Dermis microvascular lymphatic vessel endothelial cell (primary cell): ENCODE data around the gene DNAH12. TPM values are rescaled to one million over a fixed set of nuclear protein-coding genes. Genes with fewer than 3 reads are reported as not detected.
"Not testable (repeated sequence)": the region's sequence is repeated elsewhere in the genome, so short reads cannot be mapped to it uniquely, and the experiment has no call there.

Experiments
- DNase-seq, 2 donors: peaks; one replicate each; pipeline versions ENCODE4 v3.0.0 to v3.0.0-alpha.2; 2010; ENCODE audit warnings: low read depth in 2 of 2
- total RNA-seq: library from RNA; depleted of rRNA; stranded (reverse); fragments of >200 nt; gene quantifications from 2 replicates; pipeline ENCODE4 v1.2.1, GENCODE V29; 2014

The DNAH12 gene
- total RNA-seq, 1 donor from 2014 or later = under 0.01 TPM

- no peak for DNase-seq
Measured at GRCh38 chr3:57331078-57331610, 213.0 kb downstream of the DNAH12 start.

DNA sequence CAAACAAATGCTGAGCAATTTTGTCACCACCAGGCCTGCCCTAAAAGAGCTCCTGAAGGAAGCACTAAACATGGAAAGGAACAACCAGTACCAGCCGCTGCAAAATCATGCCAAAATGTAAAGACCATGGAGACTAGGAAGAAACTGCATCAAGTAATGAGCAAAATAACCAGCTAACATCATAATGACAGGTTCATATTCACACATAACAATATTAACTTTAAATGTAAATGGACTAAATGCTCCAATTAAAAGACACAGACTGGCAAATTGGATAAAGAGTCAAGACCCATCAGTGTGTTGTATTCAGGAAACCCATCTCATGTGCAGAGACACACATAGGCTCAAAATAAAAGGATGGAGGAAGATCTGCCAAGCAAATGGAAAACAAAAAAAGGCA, 217.6 kb downstream of the DNAH12 start:
- not testable (repeated sequence) for DNase-seq

DNA sequence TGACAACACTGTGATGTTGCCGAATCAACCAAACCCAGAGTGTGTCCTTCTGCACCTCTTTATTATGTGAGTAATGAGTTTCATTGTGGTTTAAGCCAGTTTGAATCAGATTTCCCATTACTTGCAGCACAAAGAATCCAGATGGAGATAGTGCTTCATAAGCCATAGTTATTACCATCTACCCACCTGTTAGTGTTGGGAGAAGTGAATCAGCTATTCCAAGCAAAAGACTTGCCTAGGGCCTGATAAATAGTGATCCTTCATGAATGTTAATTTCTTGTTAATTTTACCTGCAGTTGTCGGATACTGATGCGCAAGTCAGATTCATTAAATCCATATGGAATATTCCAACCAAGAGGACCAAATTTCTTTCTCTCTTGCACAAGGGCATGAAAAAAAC, 229.9 kb downstream of the DNAH12 start:
- no peak for DNase-seq

DNA sequence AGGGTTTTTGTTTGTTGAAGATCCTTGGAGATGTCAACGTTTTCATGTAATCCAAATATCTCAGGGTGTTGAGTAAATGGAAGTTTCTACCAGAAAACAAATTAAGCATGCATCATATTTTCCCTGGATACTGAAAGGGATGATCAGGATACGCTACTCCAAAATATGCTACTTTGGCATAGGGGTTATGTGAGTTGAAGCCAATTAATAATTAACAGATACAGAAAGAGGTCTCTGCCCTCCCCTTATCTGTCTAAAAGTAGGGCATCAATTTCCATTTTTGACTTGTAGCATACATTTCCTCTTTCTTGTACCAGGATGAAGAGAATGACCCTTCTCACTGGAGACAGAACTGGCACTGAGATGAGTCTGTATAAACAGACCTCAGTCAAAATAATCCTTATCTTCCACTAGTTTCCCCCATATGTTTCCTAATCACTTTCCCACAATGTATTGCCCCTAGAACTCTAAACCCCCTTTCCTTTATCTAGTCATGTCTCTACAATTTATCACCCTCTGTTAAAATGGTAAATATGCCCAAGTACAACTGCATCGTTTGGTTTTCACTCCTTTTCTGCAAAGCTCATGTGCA, 234.3 kb downstream of the DNAH12 start:
- DNase-seq = peak in 1 of 2 donors; percentile 34

DNA sequence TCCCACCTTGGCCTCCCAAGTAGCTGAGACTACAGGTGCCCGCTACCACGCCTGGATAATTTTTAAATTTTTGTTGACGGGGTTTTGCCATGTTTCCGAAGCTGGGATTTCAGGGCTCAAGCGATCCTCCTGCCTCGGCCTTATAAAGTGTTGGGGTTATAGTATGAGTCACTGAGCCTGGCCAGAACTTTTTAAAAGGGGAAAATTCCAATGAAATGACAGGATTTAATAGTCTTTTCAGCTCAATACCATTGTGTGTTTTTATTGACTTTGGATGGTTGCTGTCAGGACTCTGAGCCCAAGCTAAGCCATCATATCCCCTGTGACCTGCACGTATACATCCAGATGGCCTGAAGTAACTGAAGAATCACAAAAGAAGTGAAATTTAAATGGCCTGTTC, 240.6 kb downstream of the DNAH12 start:
- DNase-seq = not testable (repeated sequence)

DNA sequence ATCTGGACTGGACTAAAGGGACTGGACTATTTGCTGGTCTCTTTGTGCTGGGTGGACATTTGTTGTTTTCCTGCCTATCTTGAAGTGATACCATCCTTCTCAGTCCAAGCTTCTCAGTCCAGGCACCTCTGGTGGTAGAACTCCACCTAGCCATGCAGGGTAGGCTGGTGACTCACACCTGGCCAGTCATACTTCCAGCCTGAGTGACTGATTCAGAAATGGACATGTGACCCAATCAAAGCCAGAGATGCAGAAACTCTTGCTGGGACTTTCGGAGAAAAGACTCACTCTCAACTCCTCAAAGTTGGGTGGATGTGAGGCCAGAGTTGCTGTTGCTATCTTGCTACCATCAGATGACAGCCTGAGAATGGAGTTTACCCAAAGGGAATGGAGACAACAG, 246.1 kb downstream of the DNAH12 start:
- peak in 1 of 2 donors; percentile 16 for DNase-seq

DNA sequence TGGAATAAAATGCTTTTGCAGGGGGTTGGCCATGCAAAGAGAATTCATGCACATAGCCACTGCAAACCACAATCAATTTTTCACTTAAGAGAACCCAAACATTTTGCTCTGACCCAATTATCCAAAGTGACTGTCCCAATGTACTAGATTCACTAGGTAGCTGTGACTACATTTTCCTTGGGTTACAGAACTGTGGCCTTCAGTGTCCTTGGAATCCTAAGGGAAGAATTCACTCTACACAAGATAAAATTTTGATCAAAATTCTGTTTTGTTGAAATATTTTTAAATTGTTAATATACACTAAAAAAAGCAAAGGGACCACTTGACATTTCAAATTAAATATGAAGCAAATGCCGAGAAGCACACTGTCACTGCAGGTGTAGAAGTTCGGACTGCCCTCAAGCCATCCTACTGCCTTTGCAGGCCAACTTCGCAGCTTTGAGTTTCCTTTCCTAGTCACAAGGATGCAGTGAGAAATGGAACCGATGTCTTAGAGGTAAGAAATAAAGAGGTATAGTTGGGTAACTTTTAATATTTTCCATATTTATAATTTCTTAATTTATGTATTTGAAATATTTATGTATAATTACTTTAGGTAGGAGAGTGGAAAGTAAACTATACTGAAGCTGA, 251.1 kb downstream of the DNAH12 start:
- no peak for DNase-seq

- no peak for DNase-seq
Measured at GRCh38 chr3:57292159-57292896, 251.8 kb downstream of the DNAH12 start, which contains the start of gene ASB14. TSS of gene ASB14 (minus strand) at chr3:57292685. CDS start at chr3:57292033, 652 bp downstream.

DNA sequence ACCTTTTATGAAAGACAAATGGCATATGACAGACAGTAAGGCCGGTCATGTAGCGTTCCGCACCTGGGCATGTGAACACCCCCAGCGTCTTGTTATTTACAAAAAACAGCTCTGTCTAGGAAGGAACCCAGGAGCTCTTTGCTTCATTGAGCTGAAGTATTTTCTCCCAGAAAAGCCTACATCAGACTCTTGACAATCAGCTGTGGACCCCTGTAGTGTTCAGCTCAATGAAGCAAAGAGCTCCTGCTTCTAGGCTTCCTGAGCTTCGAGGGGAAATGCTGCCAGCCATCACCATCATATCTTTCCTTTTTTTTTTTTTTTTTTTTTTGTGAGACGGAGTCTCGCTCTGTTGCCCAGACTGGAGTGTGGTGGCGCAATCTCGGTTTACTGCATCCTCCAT, 255.7 kb downstream of the DNAH12 start:
- DNase-seq = no peak

GRCh38 chr3:57287205-57287604, 256.9 kb downstream of the DNAH12 start:
- DNase-seq = no peak

GRCh38 chr3:57283334-57283733, 260.8 kb downstream of the DNAH12 start:
- no peak for DNase-seq

DNA sequence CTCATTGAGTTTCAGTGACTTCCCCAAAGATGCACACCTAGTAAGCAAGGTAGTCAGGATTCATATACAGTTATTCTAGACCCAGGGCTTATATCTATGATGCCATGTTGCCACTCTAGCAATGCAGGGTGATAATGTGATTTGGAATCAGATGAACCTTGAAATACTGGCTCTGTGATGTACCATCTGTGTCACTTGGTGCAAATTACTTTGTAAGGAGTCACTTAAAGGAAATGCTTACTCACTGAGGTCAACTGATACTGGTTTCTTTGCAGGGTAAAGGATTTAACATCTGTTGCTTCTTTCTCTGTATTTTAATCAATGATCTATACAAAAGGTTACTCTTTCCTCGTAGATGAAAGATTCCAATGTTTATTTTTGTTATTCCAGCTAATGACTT, 262.4 kb downstream of the DNAH12 start:
- DNase-seq = peak in 1 of 2 donors; percentile 4

- no peak for DNase-seq
Measured at GRCh38 chr3:57279685-57280084, 264.5 kb downstream of the DNAH12 start.

DNA sequence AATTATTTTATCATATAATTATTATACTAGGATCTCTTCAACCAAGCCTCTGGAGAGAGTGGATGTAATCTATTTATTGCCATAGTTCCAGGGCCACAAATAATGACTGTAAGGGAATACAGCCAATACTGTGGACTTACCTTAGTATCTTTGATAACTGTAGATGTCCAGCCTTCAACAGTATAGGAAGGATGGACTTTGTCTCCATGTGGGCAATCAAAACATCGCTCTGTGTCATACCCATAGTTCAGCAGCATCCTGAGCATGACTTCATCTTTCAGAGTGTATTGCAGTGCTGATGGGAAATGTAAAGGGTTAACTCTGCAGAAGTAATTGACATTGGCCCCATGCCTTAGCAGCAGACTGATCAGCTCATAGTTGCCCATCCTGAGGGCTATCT, 265.9 kb downstream of the DNAH12 start:
- DNase-seq = no peak

DNA sequence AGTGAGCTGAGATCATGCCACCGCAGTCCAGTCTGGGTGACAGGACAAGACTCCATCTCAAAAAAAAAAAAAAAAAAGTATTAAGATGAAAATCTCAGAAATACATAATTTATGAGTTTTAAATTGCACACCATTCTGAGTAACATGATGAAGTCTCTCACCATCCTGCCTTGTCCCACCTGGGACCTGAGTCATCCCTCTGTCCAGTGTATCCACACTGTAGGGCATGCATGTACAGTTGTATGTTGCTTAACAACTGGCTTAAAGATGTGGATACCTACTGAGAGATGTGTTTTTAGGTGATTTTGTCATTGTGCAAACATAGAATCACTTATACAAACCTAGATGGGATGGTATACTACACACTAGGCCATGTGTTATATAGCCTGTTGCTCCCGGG, 268.8 kb downstream of the DNAH12 start:
- DNase-seq = no peak

GRCh38 chr3:57274845-57275244, 269.3 kb downstream of the DNAH12 start:
- DNase-seq = no peak

DNA sequence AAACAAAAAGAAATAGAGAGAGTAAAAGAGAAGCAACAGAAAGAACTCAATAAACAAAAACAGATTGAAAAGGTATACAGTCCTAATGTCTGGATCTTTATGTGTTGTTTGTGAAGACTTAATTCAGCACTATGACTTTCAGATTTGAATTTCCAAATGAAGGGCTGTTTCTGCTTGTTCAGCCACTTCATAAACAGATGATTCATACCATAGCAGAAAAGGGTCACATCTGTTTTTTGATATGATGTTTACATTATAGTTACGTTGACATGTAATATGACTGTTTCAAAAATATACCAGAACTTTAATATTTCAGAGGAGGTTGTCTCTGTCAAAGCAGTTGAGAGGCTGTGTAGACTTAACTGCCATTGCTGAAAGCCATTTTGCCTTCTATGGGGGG, 275.7 kb downstream of the DNAH12 start:
- DNase-seq = no peak

DNA sequence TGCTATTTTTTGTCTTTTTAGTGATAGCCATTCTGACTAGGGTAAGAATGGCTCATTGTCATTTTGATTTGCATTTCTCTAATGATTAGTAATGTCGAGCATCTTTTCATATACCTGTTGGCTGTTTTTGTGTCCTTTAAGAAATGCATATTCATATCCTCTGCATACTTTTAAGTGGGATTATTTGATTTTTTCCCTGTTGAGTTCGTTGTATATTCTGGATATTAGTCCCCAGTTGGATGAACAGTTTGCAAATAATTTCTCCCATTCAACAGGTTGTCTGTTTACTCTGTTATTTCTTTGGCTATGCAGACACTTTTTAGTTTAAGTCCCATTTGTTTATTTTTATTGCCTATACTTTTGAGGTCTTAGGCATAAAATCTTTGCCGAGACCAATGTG, 282.2 kb downstream of the DNAH12 start:
- no peak for DNase-seq

DNA sequence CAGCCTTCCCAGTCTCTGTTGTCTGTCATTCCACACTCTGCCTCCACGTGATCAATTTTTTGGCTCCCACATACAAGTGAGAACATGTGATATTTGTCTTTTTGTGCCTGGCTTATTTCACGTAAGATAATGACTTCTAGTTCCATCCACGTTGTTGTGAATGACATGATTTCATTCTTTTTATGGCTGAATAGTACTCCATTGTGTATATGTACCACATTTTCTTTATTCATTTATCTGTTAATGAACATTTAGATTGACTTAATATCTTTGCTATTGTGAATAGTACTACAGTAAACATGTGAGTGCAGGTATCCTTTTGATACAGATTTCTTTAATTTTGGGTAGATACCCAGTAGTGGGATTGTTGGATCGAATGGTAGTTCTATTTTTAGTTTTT, 283.0 kb downstream of the DNAH12 start:
- no peak for DNase-seq

GRCh38 chr3:57257678-57258077, 286.5 kb downstream of the DNAH12 start:
- peak in 1 of 2 donors; percentile 11 for DNase-seq

DNA sequence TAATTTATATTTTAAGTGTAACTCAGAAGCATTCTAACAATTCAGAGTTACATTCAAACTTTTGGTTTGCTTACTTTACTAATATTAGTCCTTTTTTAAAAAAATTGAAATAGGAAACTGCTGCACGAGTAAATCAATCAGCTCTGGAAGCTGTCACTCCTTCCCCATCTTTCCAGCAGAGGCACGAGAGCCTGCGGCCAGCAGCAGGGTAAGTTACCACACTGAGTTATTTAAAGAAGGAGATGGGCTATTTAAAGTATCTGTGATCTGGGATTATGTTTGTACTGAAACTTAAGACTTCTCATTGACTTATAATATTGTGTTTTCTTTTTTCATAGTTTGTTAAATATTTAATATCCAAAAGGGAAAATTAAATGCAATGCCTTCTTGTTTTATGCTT, 287.3 kb downstream of the DNAH12 start:
- DNase-seq = no peak

GRCh38 chr3:57252404-57252803, 291.7 kb downstream of the DNAH12 start:
- no peak for DNase-seq

DNA sequence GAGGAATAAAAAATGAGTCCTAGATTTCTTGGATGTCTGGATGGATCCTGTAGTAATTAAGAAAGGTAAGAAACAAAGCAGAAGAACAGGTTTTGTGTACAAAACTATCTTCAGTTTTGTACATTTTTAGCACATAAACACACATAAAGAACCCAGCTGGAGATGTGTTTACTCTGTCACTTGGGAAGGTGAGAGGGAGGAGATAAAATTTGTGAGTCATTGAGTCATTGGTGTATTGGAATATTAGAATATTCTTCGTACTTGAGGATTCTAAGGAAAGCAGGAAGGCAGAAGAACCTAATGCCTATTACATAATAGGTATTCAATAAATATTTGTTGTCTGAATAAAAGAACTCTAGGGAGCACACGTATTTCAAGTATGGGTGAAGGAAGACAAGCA, 299.2 kb downstream of the DNAH12 start:
- DNase-seq = no peak
